ENCODE data around the gene ZFAND5.

GRCh38 chr9:72362680-72363139 is 2.3 kb downstream of the ZFAND5 start:
- TF ChIP-seq CTCF (IDR thresholded peaks at IDR 0.05) = no peak
- TF ChIP-seq POLR2A (IDR thresholded peaks at IDR 0.05) = peak in 1 of 2 donors; percentile 80

Measured in thyroid gland (tissue), 4 donors.